22Rv1 (cell line): ENCODE measurements around the gene GRPEL1.

Experiments used
- CTCF ChIP-seq: fragments of 450-650 bp; IDR thresholded peaks from 2 replicates; pipeline ENCODE4 v1.5.1; 2017; ENCODE audit warnings: mild to moderate bottlenecking
- ZFX ChIP-seq: fragments of 450-650 bp; IDR thresholded peaks from 2 replicates; pipeline ENCODE4 v1.6.1; 2017; ENCODE audit warnings: antibody characterized with exemption, borderline replicate concordance

DNA sequence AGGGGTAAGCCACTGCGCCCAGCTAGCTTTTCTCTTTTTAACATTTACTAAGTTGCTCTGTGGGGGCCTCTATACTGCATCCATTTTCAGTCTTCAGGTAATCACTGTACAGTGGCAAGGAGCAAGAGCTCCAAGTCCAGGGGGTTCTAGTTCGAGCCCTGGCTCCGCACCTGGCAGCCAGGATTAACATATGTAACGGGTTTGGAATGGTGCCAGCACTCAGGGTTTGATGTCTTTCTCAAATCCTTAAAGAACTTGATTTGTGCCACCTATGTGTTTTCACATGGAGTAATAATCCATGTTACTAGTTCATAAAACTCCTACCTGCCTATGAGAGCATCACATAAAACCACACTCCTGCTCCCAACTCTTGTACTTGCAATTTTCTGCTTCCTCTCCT lies 4.5 kb downstream of the GRPEL1 start:
- TF ChIP-seq CTCF, result no peak
- no peak for TF ChIP-seq ZFX
